HepG2 (cell line): ENCODE data around the gene ABRACL. TPM values are rescaled to one million over a fixed set of nuclear protein-coding genes. Genes with fewer than 3 reads are reported as not detected.
A peak's percentile ranks its signal among the peaks of the same experiment; 100 is the strongest.

ENCODE experiments used
- ARNT ChIP-seq: fragments of 450-650 bp; IDR thresholded peaks from 2 replicates; pipeline ENCODE4 v1.6.1; 2017
- EEA1 ChIP-seq: sonication (generic); formaldehyde crosslinking; IDR thresholded peaks from 2 replicates; pipeline ENCODE4 v1.5.1; 2020; ENCODE audit warnings: mild to moderate bottlenecking, missing genetic modification reagents, borderline replicate concordance
- EZH2 ChIP-seq: conservative IDR thresholded peaks from 2 replicates; pipeline ENCODE4 v1.6.1; 2012; ENCODE audit warnings: mild to moderate bottlenecking, low read depth, low read length, moderate library complexity
- GRHL1 ChIP-seq: sonication (generic); formaldehyde crosslinking; conservative IDR thresholded peaks from 2 replicates; pipeline ENCODE4 v1.8.0; 2022; ENCODE audit warnings: missing genetic modification reagents
- HES4 ChIP-seq: sonication (generic); formaldehyde crosslinking; IDR thresholded peaks from 2 replicates; pipeline ENCODE4 v1.9.0; 2021; ENCODE audit warnings: mild to moderate bottlenecking, missing genetic modification reagents, borderline replicate concordance
- LBX2 ChIP-seq: sonication (generic); formaldehyde crosslinking; IDR thresholded peaks from 2 replicates; pipeline ENCODE4 v1.5.0; 2020; ENCODE audit warnings: missing genetic modification reagents, mild to moderate bottlenecking, borderline replicate concordance
- LRRFIP1 ChIP-seq: sonication (generic); formaldehyde crosslinking; conservative IDR thresholded peaks from 2 replicates; pipeline ENCODE4 v1.4.0; 2020; ENCODE audit warnings: missing genetic modification reagents
- MAF1 ChIP-seq: sonication (generic); formaldehyde crosslinking; IDR thresholded peaks from 2 replicates; pipeline ENCODE4 v1.5.0; 2020; ENCODE audit warnings: missing genetic modification reagents, borderline replicate concordance
- MED13 ChIP-seq: sonication (generic); formaldehyde crosslinking; IDR thresholded peaks from 2 replicates; pipeline ENCODE4 v1.5.0; 2020; ENCODE audit warnings: missing genetic modification reagents
- TMF1 ChIP-seq: sonication (generic); formaldehyde crosslinking; IDR thresholded peaks from 2 replicates; pipeline ENCODE4 v1.8.1; 2022; ENCODE audit warnings: low read depth, missing genetic modification reagents
- TRIM22 ChIP-seq: fragments of 450-650 bp; IDR thresholded peaks from 2 replicates; pipeline ENCODE4 v1.6.1; 2017
- ZBTB37 ChIP-seq: sonication (generic); formaldehyde crosslinking; IDR thresholded peaks from 2 replicates; pipeline ENCODE4 v1.4.0; 2020; ENCODE audit warnings: mild to moderate bottlenecking, missing genetic modification reagents
- ZBTB44 ChIP-seq: sonication (generic); formaldehyde crosslinking; IDR thresholded peaks from 2 replicates; pipeline ENCODE4 v1.4.0; 2020; ENCODE audit warnings: missing genetic modification reagents
- ZBTB46 ChIP-seq: sonication (generic); formaldehyde crosslinking; IDR thresholded peaks from 2 replicates; pipeline ENCODE4 v1.4.0; 2020; ENCODE audit warnings: mild to moderate bottlenecking, missing genetic modification reagents, borderline replicate concordance
- ZBTB7B ChIP-seq: sonication (generic); formaldehyde crosslinking; IDR thresholded peaks from 2 replicates; pipeline ENCODE4 v1.4.0; 2020; ENCODE audit warnings: missing genetic modification reagents
- ZNF577 ChIP-seq: sonication (generic); formaldehyde crosslinking; IDR thresholded peaks from 2 replicates; pipeline ENCODE4 v1.4.0; 2020; ENCODE audit warnings: mild to moderate bottlenecking, low read depth, missing genetic modification reagents, borderline replicate concordance
- ZNF781 ChIP-seq: sonication (generic); formaldehyde crosslinking; IDR thresholded peaks from 2 replicates; pipeline ENCODE4 v1.5.1; 2020; ENCODE audit warnings: borderline replicate concordance, mild to moderate bottlenecking, missing genetic modification reagents; ENCODE audit errors: not compliant biosample characterization
- polyA plus RNA-seq, 8 experiments: library from polyadenylated mRNA; depleted of rRNA in 3 of 8; stranded (reverse) in 7 of 8; unstranded in 1 of 8; fragments of >200 nt; fragmentation: Illumina TruSeq in 4 of 8; extraction: Trizol in 4 of 8; gene quantifications; 2 replicates each; pipeline versions ENCODE4 v1.2.1 to v1.2.3, GENCODE V29; 2011 to 2016; ENCODE audit warnings: low read depth in 4 of 8, missing spikeins in 1 of 8, mixed read lengths in 1 of 8; ENCODE audit not compliant: insufficient read depth in 1 of 8
- total RNA-seq, 5 experiments: library from RNA; depleted of rRNA; stranded (reverse); fragments of >200 nt; fragmentation: Illumina TruSeq; extraction: Trizol; gene quantifications; 2 replicates each; pipeline ENCODE4 v1.2.3, GENCODE V29; 2016; ENCODE audit warnings: low read depth in 1 of 5

The ABRACL gene
- total and polyA plus RNA-seq, 2 of the 13 experiments (the other 11 are each of a cell fraction or from before 2014, with no cell fraction given): 1.4 to 5.4 TPM

- TF ChIP-seq ZBTB7B (CRISPR knock-in tag): peak; percentile 100
- no peak; the same call in 1 of the 2 replicates for TF ChIP-seq ZBTB44
- peak; percentile 63 for TF ChIP-seq ZNF781 (CRISPR knock-in tag)
- no peak for TF ChIP-seq EEA1 (CRISPR knock-in tag)
- TF ChIP-seq TMF1 (CRISPR knock-in tag): peak; percentile 55
- TF ChIP-seq GRHL1: no peak
- TF ChIP-seq EZH2: no peak
- no peak for TF ChIP-seq LRRFIP1 (CRISPR knock-in tag)
- TF ChIP-seq HES4 (CRISPR knock-in tag): no peak; the same call in 1 of the 2 replicates
- no peak for TF ChIP-seq ZBTB37 (CRISPR knock-in tag)
- TF ChIP-seq LBX2 (CRISPR knock-in tag): peak; percentile 18; the same call in 1 of the 2 replicates
- TF ChIP-seq MED13 (CRISPR knock-in tag): peak; percentile 77; the same call in 1 of the 2 replicates
- no peak for TF ChIP-seq TRIM22
- TF ChIP-seq ARNT: no peak
- no peak for TF ChIP-seq ZNF577 (CRISPR knock-in tag)
- TF ChIP-seq ZBTB46 (CRISPR knock-in tag): no peak
- peak; percentile 31; the same call in 1 of the 2 replicates for TF ChIP-seq MAF1 (CRISPR knock-in tag)
Observed at GRCh38 chr6:138987643-138988468, 40.7 kb upstream of the ABRACL start, which contains the start of gene REPS1 (continued).
